Astrocyte (in vitro differentiated cells and primary cell): ENCODE data around the gene DESI1. TPM values are rescaled to one million over a fixed set of nuclear protein-coding genes. Genes with fewer than 3 reads are reported as not detected.

Experiments
- DNase-seq: peaks from one replicate; pipeline ENCODE4 v3.0.0-alpha.2; 2010; ENCODE audit warnings: low read depth
- FAIRE-seq: peaks from 2 replicates; lab custom pipeline; 2011; peaks lifted over from hg19 to GRCh38; lab: Jason Lieb, UNC
- H2AFZ ChIP-seq: 2 replicates; pipeline ENCODE4 v1.6.0; 2012; ENCODE audit warnings: low read depth, low read length, inconsistent platforms
- H3K27ac ChIP-seq: 2 replicates; pipeline ENCODE4 v1.5.1; 2011; ENCODE audit warnings: low read depth, low read length, inconsistent platforms
- H3K27me3 ChIP-seq: 2 replicates; pipeline ENCODE4 v1.6.0; 2011; ENCODE audit warnings: low read length, inconsistent platforms; ENCODE audit not compliant: insufficient read depth
- H3K36me3 ChIP-seq: 2 replicates; pipeline ENCODE4 v1.5.1; 2011; ENCODE audit warnings: low read length, inconsistent platforms; ENCODE audit not compliant: insufficient read depth
- H3K4me1 ChIP-seq: 2 replicates; pipeline ENCODE4 v1.5.1; 2011; ENCODE audit warnings: low read length, inconsistent platforms; ENCODE audit not compliant: insufficient read depth
- H3K4me2 ChIP-seq: 2 replicates; pipeline ENCODE4 v1.6.0; 2012; ENCODE audit warnings: low read length, inconsistent platforms
- H3K4me3 ChIP-seq: 2 replicates; pipeline ENCODE4 v1.5.1; 2011; ENCODE audit warnings: low read depth, mild to moderate bottlenecking, low read length, inconsistent platforms; ENCODE audit not compliant: insufficient read depth
- H3K79me2 ChIP-seq: 2 replicates; pipeline ENCODE4 v1.6.0; 2012; ENCODE audit warnings: mild to moderate bottlenecking, low read length, inconsistent platforms; ENCODE audit not compliant: insufficient read depth
- H3K9ac ChIP-seq: 2 replicates; pipeline ENCODE4 v1.6.0; 2012; ENCODE audit warnings: mild to moderate bottlenecking, low read length, inconsistent platforms
- H3K9me3 ChIP-seq: 2 replicates; pipeline ENCODE4 v1.5.1; 2012; ENCODE audit warnings: low read depth, mild to moderate bottlenecking, low read length, inconsistent platforms; ENCODE audit not compliant: insufficient read depth
- H4K20me1 ChIP-seq: 2 replicates; pipeline ENCODE4 v1.6.0; 2012; ENCODE audit warnings: low read length, inconsistent platforms; ENCODE audit not compliant: insufficient read depth
- H3K27ac Mint-ChIP-seq: one replicate; pipeline ENCODE4 v1.8.0; 2021; ENCODE audit warnings: mild to moderate bottlenecking, mixed read lengths; ENCODE audit not compliant: unreplicated experiment
- H3K27me3 Mint-ChIP-seq: one replicate; pipeline ENCODE4 v1.8.0; 2021; ENCODE audit warnings: low read depth, mixed read lengths; ENCODE audit not compliant: unreplicated experiment
- H3K36me3 Mint-ChIP-seq: one replicate; pipeline ENCODE4 v1.8.0; 2021; ENCODE audit warnings: low read depth, mixed read lengths; ENCODE audit not compliant: unreplicated experiment
- H3K4me1 Mint-ChIP-seq: one replicate; pipeline ENCODE4 v1.8.0; 2021; ENCODE audit warnings: low read depth, mixed read lengths; ENCODE audit not compliant: unreplicated experiment
- H3K4me3 Mint-ChIP-seq: one replicate; pipeline ENCODE4 v1.8.0; 2021; ENCODE audit warnings: mild to moderate bottlenecking, moderate library complexity, mixed read lengths; ENCODE audit not compliant: unreplicated experiment
- H3K9me3 Mint-ChIP-seq: one replicate; pipeline ENCODE4 v1.8.0; 2021; ENCODE audit warnings: mild to moderate bottlenecking, mixed read lengths; ENCODE audit not compliant: unreplicated experiment
- CTCF ChIP-seq: IDR thresholded peaks from 2 replicates; pipeline ENCODE4 v1.5.1; 2011; ENCODE audit warnings: low read depth, mild to moderate bottlenecking, inconsistent platforms, low read length, moderate library complexity; ENCODE audit not compliant: insufficient read depth
- EZH2 ChIP-seq: IDR thresholded peaks from 2 replicates; pipeline ENCODE4 v1.6.1; 2012; ENCODE audit warnings: mild to moderate bottlenecking, low read length, inconsistent platforms; ENCODE audit not compliant: insufficient read depth
- total RNA-seq: library from RNA; stranded (reverse); gene quantifications from 2 replicates; pipeline ENCODE4 v1.2.1, GENCODE V29; 2021

DESI1 gene
- total RNA-seq, 1 donor from 2014 or later: 48.2 TPM

GRCh38 chr22:41598081-41598480 is 22.8 kb downstream of the DESI1 start:
- peak overlapping the region; percentile 54 for H3K4me3 Mint-ChIP-seq
- peaks cover 4% of the 10 kb centered on the region for H4K20me1 ChIP-seq
- H3K4me3 ChIP-seq: no peak overlapping the region
- no peaks in the 10 kb centered on the region for H3K27me3 ChIP-seq
- FAIRE-seq (peak; percentile 64), DNase-seq (peak; percentile 83)
- H3K9me3 Mint-ChIP-seq: no peaks in the 10 kb centered on the region
- no peaks in the 10 kb centered on the region for H3K9me3 ChIP-seq
- H3K36me3 Mint-ChIP-seq: peaks cover 20% of the 10 kb centered on the region
- peak overlapping the region; percentile 30 for H2AFZ ChIP-seq
- H3K4me2 ChIP-seq: peak overlapping the region; percentile 64
- H3K4me1 ChIP-seq: peaks cover 18% of the 10 kb centered on the region
- peak overlapping the region; percentile 51 for H3K9ac ChIP-seq
- H3K27ac ChIP-seq: peak overlapping the region; percentile 74
- H3K27ac Mint-ChIP-seq: peak overlapping the region; percentile 94
- H3K27me3 Mint-ChIP-seq: no peaks in the 10 kb centered on the region
- TF ChIP-seq CTCF (no peak), EZH2 (no peak)
- peaks cover 22% of the 10 kb centered on the region for H3K4me1 Mint-ChIP-seq
- H3K36me3 ChIP-seq: peaks cover 16% of the 10 kb centered on the region
- H3K79me2 ChIP-seq: no peaks in the 10 kb centered on the region

GRCh38 chr22:41597635-41597953 is 23.2 kb downstream of the DESI1 start:
- Histone ChIP-seq H3K4me2 (peak overlapping the region; percentile 64), H3K9ac (no peak overlapping the region), H3K27me3 (no peaks in the 10 kb centered on the region), H3K27ac (no peak overlapping the region), H3K79me2 (no peaks in the 10 kb centered on the region), H3K9me3 (no peaks in the 10 kb centered on the region), H4K20me1 (peaks cover 4% of the 10 kb centered on the region), H3K4me1 (peaks cover 18% of the 10 kb centered on the region), H3K36me3 (peaks cover 15% of the 10 kb centered on the region), H3K4me3 (no peak overlapping the region), H2AFZ (no peak overlapping the region)
- peaks cover 22% of the 10 kb centered on the region for H3K4me1 Mint-ChIP-seq
- no peak for TF ChIP-seq CTCF
- no peak for TF ChIP-seq EZH2
- FAIRE-seq: no peak
- no peaks in the 10 kb centered on the region for H3K9me3 Mint-ChIP-seq
- no peaks in the 10 kb centered on the region for H3K27me3 Mint-ChIP-seq
- H3K36me3 Mint-ChIP-seq: peaks cover 15% of the 10 kb centered on the region
- H3K4me3 Mint-ChIP-seq: no peak overlapping the region
- DNase-seq: no peak
- H3K27ac Mint-ChIP-seq: peak overlapping the region; percentile 94

- Histone ChIP-seq H3K9me3 (no peaks in the 10 kb centered on the region), H3K27ac (no peak overlapping the region), H2AFZ (no peak overlapping the region), H3K36me3 (peaks cover 12% of the 10 kb centered on the region), H4K20me1 (peaks cover 4% of the 10 kb centered on the region), H3K79me2 (no peaks in the 10 kb centered on the region), H3K4me2 (no peak overlapping the region), H3K4me3 (no peak overlapping the region), H3K9ac (no peak overlapping the region), H3K4me1 (peaks cover 18% of the 10 kb centered on the region), H3K27me3 (no peaks in the 10 kb centered on the region)
- Mint-ChIP-seq H3K36me3 (peaks cover 10% of the 10 kb centered on the region), H3K9me3 (no peaks in the 10 kb centered on the region), H3K27ac (peak overlapping the region; percentile 94), H3K27me3 (no peaks in the 10 kb centered on the region), H3K4me3 (no peak overlapping the region), H3K4me1 (peaks cover 22% of the 10 kb centered on the region)
- no peak for DNase-seq
- TF ChIP-seq EZH2: no peak
- TF ChIP-seq CTCF: peak; percentile 55
- FAIRE-seq: no peak
Measured at GRCh38 chr22:41596776-41597634, 23.8 kb downstream of the DESI1 start.
